Activated naive CD8-positive, alpha-beta T cell treated with anti-CD3 and anti-CD28 coated beads, Interleukin-2, amount 50 U/mL, for 24 hours (primary cell): ENCODE measurements around the gene KRTAP5-1.
"Not testable (repeated sequence)": the region's sequence is repeated elsewhere in the genome, so short reads cannot be mapped to it uniquely, and the experiment has no call there.

Experiments used
- ATAC-seq: fragments of 150-1000 bp; cut with Tn5 transposase; one replicate; pipeline ENCODE4 v1.10.0; 2021
- DNase-seq: peaks from one replicate; pipeline ENCODE4 v3.0.0; 2021
- H3K27ac Mint-ChIP-seq: one replicate; pipeline ENCODE4 v1.8.0; 2021; ENCODE audit warnings: mild to moderate bottlenecking, mixed read lengths
- H3K27me3 Mint-ChIP-seq: one replicate; pipeline ENCODE4 v1.8.0; 2021; ENCODE audit warnings: mixed read lengths
- H3K36me3 Mint-ChIP-seq: one replicate; pipeline ENCODE4 v1.8.0; 2021; ENCODE audit warnings: low read depth, mixed read lengths
- H3K4me1 Mint-ChIP-seq: one replicate; pipeline ENCODE4 v1.8.0; 2021; ENCODE audit warnings: mixed read lengths
- H3K4me3 Mint-ChIP-seq: one replicate; pipeline ENCODE4 v1.8.0; 2021; ENCODE audit warnings: mild to moderate bottlenecking, moderate library complexity, mixed read lengths
- H3K9me3 Mint-ChIP-seq: one replicate; pipeline ENCODE4 v1.8.0; 2021; ENCODE audit warnings: mixed read lengths

The KRTAP5-1 gene

GRCh38 chr11:1607901-1608300, 22.8 kb upstream of the KRTAP5-1 start:
- ATAC-seq, H3K9me3 Mint-ChIP-seq, H3K4me3 Mint-ChIP-seq, DNase-seq, H3K4me1 Mint-ChIP-seq, H3K27ac Mint-ChIP-seq, H3K36me3 Mint-ChIP-seq: not testable (repeated sequence)
- H3K27me3 Mint-ChIP-seq = peaks cover 30% of the 10 kb centered on the region

- H3K27ac Mint-ChIP-seq, H3K9me3 Mint-ChIP-seq, H3K4me1 Mint-ChIP-seq, DNase-seq, ATAC-seq, H3K4me3 Mint-ChIP-seq, H3K36me3 Mint-ChIP-seq: not testable (repeated sequence)
- H3K27me3 Mint-ChIP-seq = peaks cover 31% of the 10 kb centered on the region
Observed at GRCh38 chr11:1607156-1607845, 22.2 kb upstream of the KRTAP5-1 start.

GRCh38 chr11:1605923-1606322, 20.8 kb upstream of the KRTAP5-1 start:
- DNase-seq, H3K27ac Mint-ChIP-seq, H3K9me3 Mint-ChIP-seq, ATAC-seq, H3K4me1 Mint-ChIP-seq, H3K36me3 Mint-ChIP-seq, H3K4me3 Mint-ChIP-seq: not testable (repeated sequence)
- H3K27me3 Mint-ChIP-seq = peaks cover 35% of the 10 kb centered on the region

- no peak for ATAC-seq
- Mint-ChIP-seq H3K36me3 (no peaks in the 10 kb centered on the region), H3K4me1 (peaks cover 2% of the 10 kb centered on the region)
Observed at GRCh38 chr11:1604711-1605110, 19.6 kb upstream of the KRTAP5-1 start.

GRCh38 chr11:1604181-1604580, 19.1 kb upstream of the KRTAP5-1 start:
- Mint-ChIP-seq H3K4me1 (peaks cover 2% of the 10 kb centered on the region), H3K36me3 (no peaks in the 10 kb centered on the region), H3K27ac (no peak overlapping the region), H3K4me3 (no peak overlapping the region), H3K9me3 (no peaks in the 10 kb centered on the region), H3K27me3 (peaks cover 33% of the 10 kb centered on the region)
- ATAC-seq (no peak), DNase-seq (no peak)

More at GRCh38 chr11:1604711-1605110, 19.6 kb upstream of the KRTAP5-1 start:
- Mint-ChIP-seq H3K9me3 (no peaks in the 10 kb centered on the region), H3K27me3 (peaks cover 33% of the 10 kb centered on the region), H3K27ac (no peak overlapping the region), H3K4me3 (no peak overlapping the region)
- no peak for DNase-seq

GRCh38 chr11:1603629-1604028, 18.5 kb upstream of the KRTAP5-1 start:
- H3K9me3 Mint-ChIP-seq = no peaks in the 10 kb centered on the region
- H3K4me3 Mint-ChIP-seq = no peak overlapping the region
- H3K27ac Mint-ChIP-seq = no peak overlapping the region

GRCh38 chr11:1601663-1602062, 16.6 kb upstream of the KRTAP5-1 start:
- not testable (repeated sequence) for DNase-seq, H3K27ac Mint-ChIP-seq, H3K4me3 Mint-ChIP-seq, H3K9me3 Mint-ChIP-seq, H3K36me3 Mint-ChIP-seq, ATAC-seq, H3K4me1 Mint-ChIP-seq
- H3K27me3 Mint-ChIP-seq = peaks cover 36% of the 10 kb centered on the region

More at GRCh38 chr11:1603629-1604028, 18.5 kb upstream of the KRTAP5-1 start:
- ATAC-seq = no peak
- peaks cover 34% of the 10 kb centered on the region for H3K27me3 Mint-ChIP-seq
- DNase-seq = no peak
- H3K36me3 Mint-ChIP-seq = no peaks in the 10 kb centered on the region
- H3K4me1 Mint-ChIP-seq = peaks cover 2% of the 10 kb centered on the region

GRCh38 chr11:1600626-1601025, 15.5 kb upstream of the KRTAP5-1 start:
- Mint-ChIP-seq H3K27me3 (peaks cover 36% of the 10 kb centered on the region), H3K9me3 (no peaks in the 10 kb centered on the region), H3K4me3 (no peak overlapping the region), H3K27ac (no peak overlapping the region), H3K4me1 (no peaks in the 10 kb centered on the region), H3K36me3 (no peaks in the 10 kb centered on the region)
- no peak for DNase-seq
- ATAC-seq = no peak

GRCh38 chr11:1598816-1599215, 13.7 kb upstream of the KRTAP5-1 start:
- no peak for DNase-seq
- H3K27me3 Mint-ChIP-seq = peaks cover 42% of the 10 kb centered on the region
- no peak overlapping the region for H3K27ac Mint-ChIP-seq
- H3K4me1 Mint-ChIP-seq = peaks cover 2% of the 10 kb centered on the region
- H3K9me3 Mint-ChIP-seq = no peaks in the 10 kb centered on the region
- no peak for ATAC-seq
- no peak overlapping the region for H3K4me3 Mint-ChIP-seq
- H3K36me3 Mint-ChIP-seq = no peaks in the 10 kb centered on the region

GRCh38 chr11:1598406-1598805, 13.3 kb upstream of the KRTAP5-1 start:
- H3K36me3 Mint-ChIP-seq, ATAC-seq, H3K9me3 Mint-ChIP-seq, H3K4me3 Mint-ChIP-seq, H3K27ac Mint-ChIP-seq, DNase-seq, H3K4me1 Mint-ChIP-seq: not testable (repeated sequence)
- H3K27me3 Mint-ChIP-seq = peaks cover 39% of the 10 kb centered on the region

GRCh38 chr11:1597994-1598380, 12.9 kb upstream of the KRTAP5-1 start, which contains the start of gene KRTAP5-2:
Gene KRTAP5-2 (minus strand): TSS chr11:1598294. CDS start chr11:1598250, 44 bp downstream.
- H3K27ac Mint-ChIP-seq = no peak within 1 kb of the TSS
- peaks cover 36% of the 10 kb centered on the region for H3K27me3 Mint-ChIP-seq
- H3K4me3 Mint-ChIP-seq = no peak within 1 kb of the TSS
- no peak for ATAC-seq
- no peaks in the 10 kb centered on the region for H3K9me3 Mint-ChIP-seq
- DNase-seq = no peak
- no peaks in the 10 kb centered on the region for H3K36me3 Mint-ChIP-seq
- peaks cover 2% of the 10 kb centered on the region for H3K4me1 Mint-ChIP-seq

- Mint-ChIP-seq H3K36me3 (no peaks in the 10 kb centered on the region), H3K9me3 (no peaks in the 10 kb centered on the region), H3K4me3 (no peak overlapping the region), H3K27me3 (peaks cover 34% of the 10 kb centered on the region), H3K4me1 (peaks cover 2% of the 10 kb centered on the region), H3K27ac (no peak overlapping the region)
- no peak for DNase-seq
- no peak for ATAC-seq
Observed at GRCh38 chr11:1597331-1597993, 12.4 kb upstream of the KRTAP5-1 start.

- not testable (repeated sequence) for H3K27ac Mint-ChIP-seq, DNase-seq, H3K36me3 Mint-ChIP-seq, H3K4me3 Mint-ChIP-seq, H3K9me3 Mint-ChIP-seq, H3K4me1 Mint-ChIP-seq, ATAC-seq
- peaks cover 30% of the 10 kb centered on the region for H3K27me3 Mint-ChIP-seq
Observed at GRCh38 chr11:1596576-1597121, 11.6 kb upstream of the KRTAP5-1 start.

GRCh38 chr11:1595994-1596575, 11.0 kb upstream of the KRTAP5-1 start:
- H3K36me3 Mint-ChIP-seq, H3K9me3 Mint-ChIP-seq, ATAC-seq, DNase-seq, H3K4me3 Mint-ChIP-seq, H3K4me1 Mint-ChIP-seq, H3K27ac Mint-ChIP-seq: not testable (repeated sequence)
- H3K27me3 Mint-ChIP-seq = peaks cover 30% of the 10 kb centered on the region

- Mint-ChIP-seq H3K27ac (no peak overlapping the region), H3K27me3 (peaks cover 30% of the 10 kb centered on the region), H3K4me3 (no peak overlapping the region), H3K9me3 (no peaks in the 10 kb centered on the region), H3K4me1 (peaks cover 13% of the 10 kb centered on the region), H3K36me3 (peaks cover 1% of the 10 kb centered on the region)
- DNase-seq (no peak), ATAC-seq (no peak)
Observed at GRCh38 chr11:1592628-1593027, 7.5 kb upstream of the KRTAP5-1 start.
